HG03521 (cell line): ENCODE data around the gene NT5C3B.
A peak's percentile ranks its signal among the peaks of the same experiment; 100 is the strongest.

ENCODE experiments used
- ATAC-seq: cut with Tn5 transposase; IDR thresholded peaks from one replicate; pipeline ENCODE4 v1.9.1; 2021; ENCODE audit warnings: mild to moderate bottlenecking, moderate library complexity; ENCODE audit not compliant: unreplicated experiment

Gene NT5C3B

DNA sequence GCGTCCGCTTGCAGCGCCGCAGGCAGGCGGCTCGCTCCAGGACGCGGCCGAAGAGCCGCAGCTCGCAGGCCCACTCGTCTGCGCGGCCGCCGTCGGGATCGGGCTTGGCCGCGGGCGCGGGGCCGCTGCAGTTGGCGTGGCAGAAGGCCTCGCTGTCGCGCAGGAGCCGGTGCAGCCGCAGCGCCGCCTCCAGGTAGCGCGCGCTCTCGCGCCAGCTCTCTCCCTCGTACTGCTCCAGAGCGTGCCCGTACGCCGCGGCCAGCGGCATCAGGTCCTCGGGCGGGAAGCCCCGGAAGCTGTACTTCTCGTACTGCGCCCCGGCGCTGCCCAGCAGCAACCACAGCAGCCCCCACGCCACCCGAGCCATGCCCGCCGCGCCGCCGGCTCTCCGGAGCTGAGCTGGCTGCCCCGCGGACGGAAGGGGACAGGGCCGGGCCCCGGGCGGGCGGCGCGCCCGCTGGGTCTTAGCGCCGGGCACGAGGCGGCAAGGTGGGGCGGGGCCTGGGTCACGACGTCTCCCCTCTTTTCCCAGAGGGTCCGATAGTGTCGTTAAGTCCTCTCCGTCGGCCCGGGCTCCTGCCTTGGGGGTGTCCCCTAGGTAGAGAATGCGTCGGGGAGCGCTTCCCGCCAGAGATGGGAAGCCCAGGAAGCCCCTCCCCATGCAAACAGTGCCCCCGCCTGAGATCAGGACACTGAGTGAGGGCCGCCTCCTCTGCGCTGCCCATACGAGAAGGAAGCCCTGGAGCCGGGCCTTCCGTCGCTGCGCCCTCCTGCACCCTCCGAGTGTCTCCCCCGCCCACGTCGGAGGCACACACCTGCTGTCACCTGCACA, 24.3 kb downstream of the NT5C3B start, which contains the start of gene P3H4:
Gene P3H4 (minus strand): TSS at position 401 of the 832 bp plus-strand sequence. CDS start 34 bp downstream, at position 367.
- peak; percentile 66 for ATAC-seq

DNA sequence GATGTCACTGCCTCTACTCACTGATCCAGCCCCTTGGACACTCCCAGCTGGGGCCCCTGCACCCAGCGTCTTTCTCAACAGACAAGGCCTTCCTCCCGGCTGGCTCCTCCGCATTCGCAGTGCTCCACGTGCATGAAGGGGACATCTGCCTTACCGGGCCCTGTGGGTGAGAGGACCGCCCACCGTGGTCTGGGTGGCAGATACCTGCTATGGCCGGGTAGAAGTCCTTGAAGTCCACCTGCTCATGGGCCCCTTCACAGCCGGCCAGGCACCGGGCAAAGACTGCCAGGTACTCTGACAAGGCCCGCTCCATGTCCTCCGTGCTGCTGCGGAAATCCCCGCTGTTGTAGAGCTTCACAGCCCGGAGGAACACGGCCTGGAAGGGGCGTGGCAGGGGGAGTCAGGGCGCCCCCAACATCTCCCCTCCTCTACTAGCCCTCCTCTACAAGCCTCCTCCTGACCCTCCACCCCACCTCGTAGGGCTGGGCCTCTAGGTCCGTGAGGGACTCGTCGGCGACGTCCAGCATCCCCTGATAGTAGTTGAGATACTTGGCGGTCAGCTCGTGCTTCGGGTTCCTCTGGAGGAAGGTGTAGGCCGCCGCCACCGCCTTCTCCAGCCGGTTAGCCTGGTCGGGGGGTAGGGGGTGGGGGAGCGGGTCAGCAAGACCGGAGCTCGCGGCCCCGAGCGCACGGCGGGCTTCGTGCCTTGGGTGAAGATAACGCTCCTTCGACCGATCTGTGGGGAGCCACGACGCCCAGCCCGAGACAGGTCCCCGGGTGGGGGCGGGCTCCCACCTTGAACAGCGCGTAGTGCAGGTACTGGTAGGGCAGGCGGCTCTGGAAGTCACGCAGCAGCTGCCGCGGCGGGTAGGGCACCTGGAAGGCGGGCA, 25.1 kb downstream of the NT5C3B start:
- ATAC-seq: no peak

- ATAC-seq: no peak
Measured at GRCh38 chr17:41806685-41807445, 29.2 kb downstream of the NT5C3B start.

- no peak for ATAC-seq
Measured at GRCh38 chr17:41803049-41804020, 32.7 kb downstream of the NT5C3B start.

DNA sequence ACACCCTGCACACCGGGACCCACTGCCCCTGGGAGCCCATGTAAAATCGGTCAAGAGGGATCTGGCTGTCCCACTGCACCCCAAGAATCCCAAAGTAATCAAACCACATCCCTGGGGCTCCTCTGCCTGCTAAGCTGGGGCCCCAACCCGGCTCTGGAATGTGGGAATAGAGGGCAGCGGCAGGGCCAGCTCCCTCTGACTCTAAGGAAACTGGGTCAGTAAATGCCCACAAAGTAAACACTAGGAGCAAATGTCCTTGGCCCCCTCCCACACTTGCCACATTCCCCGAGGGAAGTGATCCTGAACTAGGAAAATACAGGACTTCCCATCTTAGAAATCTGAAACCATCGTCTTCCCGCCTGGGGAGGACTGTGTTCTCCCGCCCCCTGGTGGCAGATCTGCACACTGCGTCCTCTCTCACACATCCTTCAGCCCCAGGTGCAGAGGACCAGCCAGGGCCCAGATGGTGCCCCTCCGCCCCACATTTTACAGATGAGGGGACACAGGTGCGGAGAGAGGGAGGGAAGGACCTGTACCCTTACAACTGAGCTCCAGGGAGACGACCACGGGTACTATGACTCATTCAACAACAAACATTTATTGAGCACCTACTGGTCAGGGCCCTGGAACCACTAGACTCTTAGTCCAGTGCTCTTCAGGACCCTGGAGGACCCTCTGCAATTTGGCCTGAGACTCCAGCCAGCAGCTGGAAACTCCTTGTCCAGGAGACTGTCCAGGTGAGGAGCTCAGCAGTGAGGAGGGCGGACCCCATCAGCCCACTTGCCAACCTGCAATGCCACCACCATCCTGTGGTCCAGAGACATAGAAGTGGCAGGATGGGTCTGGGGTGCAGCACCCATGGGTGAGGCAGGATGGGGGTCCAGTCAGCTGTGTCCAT, 34.4 kb downstream of the NT5C3B start:
- no peak for ATAC-seq

DNA sequence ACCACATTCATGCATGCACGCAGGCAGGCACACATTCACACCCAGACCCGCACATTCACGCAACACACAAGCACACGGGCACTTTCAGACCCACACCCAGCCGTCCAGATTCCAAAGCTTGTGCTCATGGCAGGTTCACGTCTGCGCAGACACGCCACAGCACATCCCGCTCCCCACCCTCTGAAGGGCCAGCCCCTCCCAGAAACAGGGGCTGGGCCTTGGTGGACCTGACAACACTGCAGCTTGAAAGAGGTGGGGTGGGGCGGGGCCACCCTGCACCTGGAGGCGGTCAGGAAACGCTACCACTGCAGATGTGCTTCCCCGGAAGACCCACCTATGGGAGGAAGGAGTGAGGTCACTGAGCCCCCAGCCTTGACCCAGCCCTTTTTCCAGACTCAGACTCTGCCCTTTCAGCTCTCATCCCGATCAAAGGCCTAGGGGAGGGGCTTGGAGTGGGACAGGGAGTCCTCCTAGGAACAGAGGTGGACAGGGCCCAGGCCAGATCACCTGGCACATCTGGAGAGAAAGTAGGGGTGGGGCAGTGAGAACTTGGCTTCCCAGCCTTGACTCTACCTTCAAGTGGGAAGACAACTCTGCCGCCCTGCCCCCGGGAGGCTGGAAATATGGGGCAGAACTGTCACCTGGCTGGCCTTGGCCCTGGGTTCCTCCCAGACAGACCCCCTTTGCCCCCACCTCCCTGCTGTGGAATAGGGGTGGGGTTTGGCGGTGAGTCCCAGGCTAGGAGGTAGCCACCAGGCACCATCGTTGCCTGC, 35.2 kb downstream of the NT5C3B start:
- no peak for ATAC-seq

DNA sequence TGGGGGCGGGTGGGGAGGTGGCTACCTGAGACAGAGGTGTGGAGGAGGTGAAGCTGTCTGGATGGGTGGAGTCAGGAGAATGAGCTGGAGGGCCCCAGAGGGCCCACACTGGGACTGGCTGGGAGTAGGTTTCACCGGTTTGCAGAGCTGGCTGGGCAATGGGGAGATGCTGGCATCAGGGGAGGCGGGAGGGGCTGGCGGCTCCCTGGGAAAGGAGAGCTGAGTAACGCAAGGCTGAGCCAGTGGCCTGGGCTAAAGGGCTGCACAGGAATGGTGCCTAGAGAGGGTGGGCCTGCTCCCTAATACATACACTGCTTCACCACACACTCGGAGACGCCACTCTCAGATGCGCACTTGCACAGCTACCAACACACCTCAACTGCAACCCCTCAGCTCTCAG, 36.7 kb downstream of the NT5C3B start:
- ATAC-seq: no peak

DNA sequence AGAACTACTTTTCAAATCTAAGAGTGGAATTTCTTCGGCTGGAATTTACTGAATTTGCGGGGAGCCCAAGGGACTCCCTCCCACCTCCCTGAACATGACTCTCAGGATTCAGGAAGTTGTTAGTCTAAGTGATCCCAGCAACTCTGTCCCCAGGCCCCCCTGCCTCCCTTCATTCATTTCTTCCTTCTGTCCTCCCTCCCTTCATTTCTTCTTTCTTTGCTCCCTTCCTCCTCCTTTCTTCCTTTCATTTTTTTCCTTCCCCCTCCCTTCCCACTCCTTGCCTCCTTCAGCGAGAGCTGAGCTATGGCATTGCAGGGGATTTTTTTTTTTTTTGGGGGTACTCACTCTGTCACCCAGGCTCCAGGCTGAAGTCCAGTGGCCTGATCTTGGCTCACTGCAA, 38.7 kb downstream of the NT5C3B start:
- no peak for ATAC-seq

DNA sequence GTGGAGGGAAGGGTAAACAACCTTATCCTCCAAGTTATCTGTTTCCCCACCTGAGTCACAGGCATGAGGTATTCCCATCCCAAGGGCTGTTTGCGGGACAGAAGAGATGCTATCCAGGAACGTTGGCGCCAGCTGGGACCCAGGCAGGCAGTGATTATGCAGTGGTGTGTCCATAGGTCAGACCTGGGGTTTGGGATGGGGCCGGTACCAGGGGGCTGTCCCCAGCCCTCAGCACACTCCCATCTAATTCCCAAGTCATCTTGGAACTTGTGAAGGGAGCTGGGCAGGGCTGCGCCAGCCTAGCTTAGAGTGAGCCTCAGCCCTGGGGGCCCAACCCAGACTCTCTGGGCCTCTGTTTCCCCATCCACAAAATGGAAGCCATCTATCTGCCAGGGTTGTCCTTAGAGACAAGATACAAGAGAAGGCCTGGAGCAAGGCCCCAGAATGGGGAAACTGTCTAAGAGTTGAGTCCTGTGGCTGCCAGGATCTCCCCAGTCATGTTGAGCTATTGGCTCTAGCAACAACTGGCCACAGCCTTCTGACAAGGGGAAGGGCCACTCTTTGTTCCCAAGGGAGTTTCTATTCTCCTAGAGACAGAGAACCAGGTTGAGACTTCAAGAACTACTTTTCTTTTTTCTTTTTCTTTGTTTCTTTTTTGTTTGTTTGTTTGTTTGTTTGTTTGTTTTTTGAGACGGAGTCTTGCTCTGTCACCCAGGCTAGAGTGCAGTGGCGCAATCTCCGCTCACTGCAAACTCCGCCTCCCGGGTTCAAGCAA, 39.7 kb downstream of the NT5C3B start:
- no peak for ATAC-seq

DNA sequence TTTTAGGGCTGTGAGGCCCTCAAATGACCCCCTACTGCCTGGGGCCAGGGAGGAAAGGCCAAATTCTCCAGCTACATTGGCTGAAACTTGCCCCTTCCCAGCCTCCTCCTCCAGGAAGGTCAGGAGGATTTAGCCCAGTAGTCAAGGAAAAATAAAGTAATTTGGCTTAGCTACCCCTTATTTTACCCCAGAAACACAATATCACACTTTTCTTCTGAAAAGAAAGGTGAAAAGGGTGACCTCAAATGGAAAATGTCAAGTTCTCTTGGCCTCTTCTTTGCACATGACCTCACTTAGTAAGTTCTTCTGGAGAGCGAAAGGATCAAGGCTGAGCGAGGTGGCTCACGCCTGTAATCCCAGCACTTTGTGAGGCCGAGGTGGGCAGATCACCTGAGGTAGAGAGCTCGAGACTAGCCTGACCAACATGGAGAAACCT, 41.5 kb downstream of the NT5C3B start:
- ATAC-seq: no peak

DNA sequence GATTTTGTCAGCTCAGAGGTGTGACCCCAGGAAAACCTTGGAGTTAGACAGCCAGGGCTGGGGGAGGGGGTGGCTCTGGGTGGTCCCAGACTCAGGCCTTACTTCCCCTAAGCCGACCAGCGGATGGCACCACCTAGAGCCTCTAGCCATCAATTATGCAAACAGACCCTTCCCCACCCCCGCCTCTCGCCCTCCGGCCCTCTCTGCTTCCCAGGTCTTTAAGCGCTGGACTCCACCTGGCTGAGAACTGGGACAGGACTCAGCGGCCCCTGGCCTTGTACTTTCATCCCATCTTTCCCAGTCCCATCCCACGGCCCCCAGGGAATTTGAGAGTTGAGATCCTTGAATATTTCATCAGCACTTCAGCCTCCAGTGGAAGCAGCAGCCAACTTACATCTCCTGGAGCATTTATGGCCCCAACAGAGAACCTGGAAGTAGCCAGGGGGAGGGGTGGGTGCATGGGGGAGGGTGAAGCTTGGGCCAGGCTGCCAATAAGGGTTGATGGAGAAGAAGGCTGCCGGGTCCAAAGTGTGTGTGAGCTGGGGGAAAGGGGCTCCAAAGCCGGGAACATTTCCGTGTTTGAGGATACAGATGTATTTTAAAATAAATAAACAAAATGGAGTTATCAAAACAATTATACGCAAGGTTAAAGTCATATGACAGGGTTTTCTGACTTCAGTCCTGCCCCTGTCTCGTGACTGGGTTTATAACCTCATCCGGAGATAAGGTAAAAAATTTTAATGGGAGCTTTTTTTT, 42.1 kb downstream of the NT5C3B start:
- ATAC-seq: no peak

DNA sequence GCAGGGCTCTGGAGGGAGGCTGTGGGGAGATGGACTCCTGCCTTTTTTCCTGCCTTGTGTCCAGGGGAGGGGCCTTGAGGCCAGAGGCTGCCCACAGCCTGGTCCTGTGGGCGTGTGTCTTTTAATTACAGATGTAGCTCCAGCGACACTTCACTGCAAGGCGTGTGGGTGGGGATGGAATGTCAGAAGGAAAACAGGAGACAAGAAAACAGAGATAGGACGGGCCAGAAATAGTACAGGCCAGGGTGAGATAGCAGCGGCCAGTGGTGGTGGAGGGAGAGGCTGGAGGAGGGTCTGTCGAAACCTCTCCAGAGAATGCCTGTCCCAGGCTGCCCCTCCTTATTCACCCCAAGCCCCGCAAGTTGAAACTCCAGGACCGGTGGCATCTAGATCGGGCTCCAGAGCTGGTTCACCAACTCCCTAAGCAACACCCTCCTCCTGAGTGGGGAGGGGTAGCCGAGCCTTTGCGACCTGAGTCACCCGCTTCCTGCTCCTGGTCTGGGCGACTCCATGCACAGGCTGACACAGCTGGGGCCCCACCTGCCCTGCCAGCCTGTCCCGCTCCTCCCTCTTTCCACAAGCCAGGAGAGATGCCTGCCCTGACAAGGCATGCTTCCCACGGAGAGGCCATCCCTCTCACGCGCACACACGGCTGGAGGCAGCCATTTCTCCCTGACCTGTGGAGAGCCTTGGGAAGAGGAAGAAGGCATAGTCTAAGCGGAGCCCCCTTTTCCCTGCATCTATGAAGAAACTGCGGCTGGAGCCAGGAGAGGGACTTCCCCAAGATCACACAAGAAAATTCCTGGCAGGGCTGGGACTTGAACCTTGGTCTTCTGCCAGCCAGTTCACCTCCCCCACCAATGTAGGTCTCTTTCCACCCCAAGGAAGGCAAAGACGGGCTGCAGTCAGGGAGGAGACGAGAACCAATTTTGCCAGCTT, 42.9 kb downstream of the NT5C3B start:
- no peak for ATAC-seq

DNA sequence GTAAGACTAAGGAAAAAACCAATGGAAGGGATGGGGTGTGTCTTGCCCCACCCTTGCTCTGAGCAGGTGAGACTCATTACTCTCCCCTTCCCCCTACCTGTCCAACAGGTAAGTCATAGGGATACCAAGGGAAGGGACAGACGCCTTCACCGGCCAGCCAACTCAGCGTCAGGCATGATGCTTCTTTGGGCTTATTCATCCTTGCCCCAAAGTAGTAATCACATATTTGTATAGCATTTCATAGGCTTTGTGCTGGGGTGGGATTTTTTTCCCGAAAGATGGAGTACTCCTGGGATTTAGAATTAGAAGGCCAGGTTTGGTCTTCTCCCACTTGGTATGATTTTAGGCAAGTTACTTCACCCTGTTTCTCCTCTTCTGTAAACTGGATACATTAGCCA, 49.0 kb downstream of the NT5C3B start:
- no peak for ATAC-seq

- peak; percentile 70 for ATAC-seq
Measured at GRCh38 chr17:41786227-41787020, 49.6 kb downstream of the NT5C3B start, which contains the start of gene JUP. Gene JUP (minus strand): TSS chr17:41786711. CDS start chr17:41771854, 14,857 bp downstream.

DNA sequence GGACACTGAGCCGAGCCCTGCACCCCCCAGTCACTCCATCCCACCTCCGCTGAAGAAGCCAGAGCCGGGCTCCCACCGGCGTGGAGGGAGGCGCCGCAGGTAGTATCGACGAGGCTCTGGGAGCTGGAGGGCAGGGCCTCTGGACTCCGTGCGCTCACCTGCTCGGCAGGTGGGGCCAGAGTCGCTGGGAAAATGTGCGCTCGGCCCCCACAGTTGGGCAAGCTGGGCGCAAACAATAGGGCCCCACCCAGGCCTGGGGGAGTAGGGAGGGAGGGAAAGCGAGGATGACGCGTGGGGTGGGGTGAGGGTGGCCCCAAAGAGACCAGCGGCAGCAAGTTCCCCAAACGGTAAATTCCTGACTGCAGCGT, 50.2 kb downstream of the NT5C3B start:
- ATAC-seq: no peak
